HCT116 (cell line): ENCODE data around the gene CMC4. TPM values are rescaled to one million over a fixed set of nuclear protein-coding genes. Genes with fewer than 3 reads are reported as not detected.

Experiments used
- ATAC-seq: fragments of 200-7000 bp; cut with Tn5 transposase; 2 replicates; pipeline ENCODE4 v1.9.1; 2020; ENCODE audit warnings: mild to moderate bottlenecking, moderate library complexity
- BruUV-seq: library from RNA; stranded (reverse); fragments of 400-500 nt; replicated peaks from 2 replicates; lab custom pipeline; 2021; lab: Mats Ljungman, UMichigan
- CTCF ChIA-PET: fragments of 300-600 bp; sonication (Branson Sonifier 250); formaldehyde crosslinking; loops from one replicate; lab custom pipeline; 2021; ENCODE audit warnings: antibody characterized with exemption; lab: Charles Lee
- POLR2A ChIA-PET: fragments of 300-600, 350-600 bp; sonication (Branson Sonifier 250); formaldehyde crosslinking; loops from one replicate; lab custom pipeline; 2021; ENCODE audit warnings: antibody characterized with exemption; lab: Charles Lee
- RAD21 ChIA-PET, 2 experiments: fragments of 300-600 bp; sonication (Branson Sonifier 250); formaldehyde crosslinking; loops; one replicate each; lab custom pipeline; 2023; ENCODE audit warnings: low total read pairs in 2 of 2; ENCODE audit not compliant: uncharacterized antibody in 2 of 2, unreplicated experiment in 2 of 2, low non-redundant PET in 1 of 2; lab: Charles Lee
- DNase-seq: peaks from one replicate; pipeline ENCODE4 v3.0.0-alpha.2; 2010; ENCODE audit warnings: low read depth, low spot score
- H2AFZ ChIP-seq: fragments of 200-600 bp; shearing (Covaris generic), sonication (generic); 2 replicates; pipeline ENCODE4 v1.6.1; 2017; ENCODE audit warnings: low read depth, mixed run types, mixed read lengths, antibody characterized with exemption, low read length; ENCODE audit not compliant: poor library complexity, severe bottlenecking
- H3K27ac ChIP-seq: 2 replicates; pipeline ENCODE4 v1.5.1; 2012; ENCODE audit warnings: low read depth, low read length
- H3K27me3 ChIP-seq: fragments of 200-600 bp; sonication (generic); 2 replicates; pipeline ENCODE4 v1.6.1; 2016; ENCODE audit warnings: mixed run types, low read length, mixed read lengths; ENCODE audit not compliant: insufficient read depth
- H3K36me3 ChIP-seq, 2 experiments: fragments of 200-500 bp in 1 of 2; fragments of 200-600 bp in 1 of 2; sonication (Bioruptor generic) in 1 of 2; sonication (generic) in 1 of 2; 2 replicates each; pipeline versions ENCODE4 v1.5.1 to v1.6.1; 2014 to 2016; ENCODE audit warnings: low read length in 2 of 2, inconsistent platforms in 1 of 2, mixed read lengths in 1 of 2, mixed run types in 1 of 2; ENCODE audit not compliant: insufficient read depth in 2 of 2, control insufficient read depth in 1 of 2
- H3K4me1 ChIP-seq, 2 experiments: fragments of 200-600 bp in 1 of 2; sonication (generic) in 1 of 2; 2 replicates each; pipeline versions ENCODE4 v1.5.1 to v1.6.1; 2012 to 2017; ENCODE audit warnings: low read length in 2 of 2, inconsistent platforms in 1 of 2, mild to moderate bottlenecking in 1 of 2, mixed read lengths in 1 of 2, mixed run types in 1 of 2, moderate library complexity in 1 of 2; ENCODE audit not compliant: insufficient read depth in 2 of 2, control insufficient read depth in 1 of 2
- H3K4me2 ChIP-seq: fragments of 200-600 bp; sonication (generic); 2 replicates; pipeline ENCODE4 v1.6.1; 2017; ENCODE audit warnings: mixed run types, low read length, mixed read lengths
- H3K4me3 ChIP-seq, 2 experiments: fragments of 200-600 bp in 1 of 2; sonication (generic) in 1 of 2; replicated peaks in 1 of 2; 2 replicates each; pipeline ENCODE4 v1.5.1; 2011 to 2016; ENCODE audit warnings: low read length in 2 of 2, control low read depth in 1 of 2, low read depth in 1 of 2, mild to moderate bottlenecking in 1 of 2, mixed read lengths in 1 of 2, mixed run types in 1 of 2
- H3K79me2 ChIP-seq: fragments of 200-600 bp; sonication (generic); 2 replicates; pipeline ENCODE4 v1.6.1; 2017; ENCODE audit warnings: mild to moderate bottlenecking, mixed run types, low read length, moderate library complexity, mixed read lengths; ENCODE audit not compliant: insufficient read depth
- H3K9ac ChIP-seq: fragments of 200-600 bp; sonication (generic); 2 replicates; pipeline ENCODE4 v1.6.1; 2016; ENCODE audit warnings: low read length, mixed read lengths
- H3K9me2 ChIP-seq: fragments of 200-600 bp; sonication (generic), shearing (Covaris generic); 2 replicates; pipeline ENCODE4 v1.6.1; 2017; ENCODE audit warnings: mixed run types, mild to moderate bottlenecking, moderate library complexity; ENCODE audit not compliant: insufficient read depth
- H3K9me3 ChIP-seq, 2 experiments: fragments of 200-500 bp in 1 of 2; fragments of 200-600 bp in 1 of 2; sonication (Bioruptor generic) in 1 of 2; sonication (generic) in 1 of 2; 2 replicates each; pipeline ENCODE4 v1.6.1; 2014 to 2017; ENCODE audit warnings: low read length in 2 of 2, mixed read lengths in 2 of 2, inconsistent platforms in 1 of 2, low read depth in 1 of 2, mild to moderate bottlenecking in 1 of 2, mixed run types in 1 of 2, moderate library complexity in 1 of 2; ENCODE audit not compliant: control insufficient read depth in 1 of 2, insufficient read depth in 1 of 2
- H4K20me1 ChIP-seq: fragments of 200-600 bp; sonication (generic), shearing (Covaris generic); 2 replicates; pipeline ENCODE4 v1.6.1; 2017; ENCODE audit warnings: mixed run types, mild to moderate bottlenecking, moderate library complexity; ENCODE audit not compliant: insufficient read depth
- CBX3 ChIP-seq: IDR thresholded peaks from 2 replicates; pipeline ENCODE4 v1.6.1; 2012; ENCODE audit warnings: low read depth
- EZH2phosphoT487 ChIP-seq: fragments of 200-600 bp; IDR thresholded peaks from 2 replicates; pipeline ENCODE4 v1.6.1; 2018; ENCODE audit warnings: antibody characterized with exemption, borderline replicate concordance
- RAD21 ChIP-seq: IDR thresholded peaks from 2 replicates; pipeline ENCODE4 v1.6.1; 2012; ENCODE audit warnings: low read depth, mild to moderate bottlenecking
- REST ChIP-seq: IDR thresholded peaks from 2 replicates; pipeline ENCODE4 v1.6.1; 2012; ENCODE audit warnings: low read depth
- SIN3A ChIP-seq: IDR thresholded peaks from 2 replicates; pipeline ENCODE4 v1.6.1; 2012; ENCODE audit warnings: low read depth
- SRF ChIP-seq: IDR thresholded peaks from 2 replicates; pipeline ENCODE4 v1.6.1; 2012; ENCODE audit warnings: low read depth
- ZNF274 ChIP-seq: fragments of 200-500 bp; sonication (Bioruptor generic); IDR thresholded peaks from 2 replicates; pipeline ENCODE4 v1.6.1; 2014; ENCODE audit warnings: mild to moderate bottlenecking, low read depth, low read length, inconsistent platforms
- intact Hi-C: fragments of 100-400 bp; cut with micrococcal nuclease; formaldehyde crosslinking; loops from 2 replicates; pipeline ENCODE4 v1.10.0; 2022
- total RNA-seq: library from RNA; stranded (reverse); gene quantifications from one replicate; pipeline ENCODE4 v1.2.1, GENCODE V29; 2021; ENCODE audit not compliant: unreplicated experiment

CMC4 gene
- total RNA-seq, 1 experiment from 2014 or later, result 5.3 TPM

GRCh38 chrX:155028877-155029291, 42.1 kb downstream of the CMC4 start:
- H3K27ac ChIP-seq, result no peak overlapping the region
- H3K4me2 ChIP-seq, result peak overlapping the region; percentile 78
- POLR2A ChIA-PET, result no interaction called here
- CTCF ChIA-PET, result no interaction called here
- no peaks in the 10 kb centered on the region for H3K27me3 ChIP-seq
- peaks cover 13% of the 10 kb centered on the region; the same call in 1 of the 2 replicates for H3K79me2 ChIP-seq
- H3K36me3 ChIP-seq, result no peaks in the 10 kb centered on the region
- TF ChIP-seq SRF (no peak), CBX3 (no peak), REST (no peak), ZNF274 (no peak), SIN3A (no peak), EZH2phosphoT487 (no peak), RAD21 (no peak)
- RAD21 ChIA-PET, result no interaction called here
- ATAC-seq, result no peak
- H2AFZ ChIP-seq, result no peak overlapping the region
- no peak overlapping the region for H3K4me3 ChIP-seq
- H3K9me2 ChIP-seq, result no peaks in the 10 kb centered on the region
- DNase-seq, result no peak
- H3K4me1 ChIP-seq, result peaks cover 8 to 19% of the 10 kb centered on the region in 2 experiments
- no TSS peak for BruUV-seq
- intact Hi-C loops, result no loop called here
- no peaks in the 10 kb centered on the region for H4K20me1 ChIP-seq
- no peak overlapping the region; the same call in none of the 2 replicates for H3K9ac ChIP-seq
- no peaks in the 10 kb centered on the region for H3K9me3 ChIP-seq
